Putamen (tissue), 1 donor: ENCODE data around the gene SLC2A2.
A peak's percentile ranks its signal among the peaks of the same experiment; 100 is the strongest.

Experiments used
- DNase-seq: peaks from one replicate; pipeline ENCODE4 v3.0.0-alpha.2; 2016; ENCODE audit warnings: low spot score

SLC2A2 gene

GRCh38 chr3:171026597-171027293, at the start of gene SLC2A2:
SLC2A2 (minus strand) TSS chr3:171026720; CDS start chr3:171026670, 50 bp downstream.
- no peak for DNase-seq

DNA sequence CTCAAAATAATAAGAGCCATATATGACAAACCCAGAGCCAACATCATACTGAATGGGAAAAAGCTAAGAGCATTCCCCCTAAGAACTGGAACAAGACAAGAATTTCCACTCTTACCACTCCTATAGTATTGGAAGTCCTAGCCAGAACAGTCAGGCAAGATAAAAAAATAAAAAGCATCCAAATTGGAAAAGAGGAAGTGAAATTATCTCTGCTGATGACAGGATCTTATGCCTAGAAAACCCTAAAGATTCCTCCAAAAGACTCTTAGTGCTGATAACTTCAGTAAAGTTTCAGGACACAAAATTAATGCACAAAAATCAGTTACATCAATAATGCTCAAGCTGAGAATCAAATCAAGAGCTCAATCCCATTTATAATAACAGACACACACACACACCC, 45.9 kb upstream of the SLC2A2 start:
- no peak for DNase-seq

GRCh38 chr3:171068658-171069057, 42.1 kb upstream of the SLC2A2 start:
- DNase-seq, result no peak

DNA sequence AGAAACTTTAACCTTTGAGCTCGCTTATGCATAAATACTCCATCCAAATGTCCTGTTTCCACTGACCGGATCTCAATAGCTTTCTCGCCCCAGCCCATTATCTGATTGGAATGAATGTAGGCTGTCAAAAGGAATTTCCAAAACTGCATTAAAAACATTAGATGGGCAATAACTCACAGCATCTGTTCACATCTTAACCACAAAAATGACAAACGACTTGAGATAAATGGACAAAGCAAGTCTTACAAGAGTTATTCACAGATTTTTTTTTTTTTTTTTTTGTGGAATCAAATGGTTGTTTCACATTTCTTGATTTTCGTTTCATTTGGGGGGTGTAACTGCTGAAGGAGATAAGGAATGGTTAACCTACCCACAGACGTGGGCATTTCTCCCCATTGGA, 39.7 kb upstream of the SLC2A2 start:
- DNase-seq, result no peak

DNA sequence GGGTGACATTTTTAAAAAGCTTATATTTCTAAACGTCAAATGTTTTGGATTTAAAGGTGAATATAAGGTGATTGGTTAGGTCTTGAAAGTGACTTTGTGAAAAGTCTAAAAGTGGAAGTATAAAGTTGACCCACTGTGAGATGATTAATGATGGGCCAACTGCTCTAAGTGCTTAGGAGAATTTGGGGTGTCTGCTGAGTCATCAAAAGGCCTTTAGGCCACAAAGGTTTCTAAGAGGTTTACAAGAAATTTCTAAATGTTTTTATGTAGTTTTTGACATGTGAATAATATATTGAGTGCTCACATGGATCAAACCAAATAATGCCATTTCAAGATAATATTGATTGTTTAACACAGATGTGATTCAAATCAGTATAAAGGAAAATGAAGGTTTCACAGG, 39.2 kb upstream of the SLC2A2 start:
- no peak for DNase-seq

GRCh38 chr3:171064461-171064860, 37.9 kb upstream of the SLC2A2 start:
- DNase-seq, result no peak

DNA sequence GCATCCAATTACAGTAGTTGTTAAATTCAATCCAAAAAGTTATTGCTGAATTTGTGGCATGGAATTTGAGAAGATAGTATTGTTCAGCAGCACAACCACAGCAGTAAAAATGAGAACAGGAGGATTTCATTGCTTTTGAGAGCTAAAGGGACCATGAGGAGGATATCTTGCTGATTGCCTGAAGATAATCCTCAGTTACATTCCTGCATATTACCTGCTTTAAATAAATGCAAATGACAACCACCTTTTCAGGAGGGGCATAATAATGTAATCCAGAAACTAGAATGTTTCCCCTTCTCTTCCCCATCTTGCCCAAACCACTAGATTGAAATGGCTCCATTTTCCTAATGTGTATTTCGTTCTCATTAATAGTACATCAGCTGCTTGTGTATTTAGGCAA, 35.2 kb upstream of the SLC2A2 start:
- no peak for DNase-seq

DNA sequence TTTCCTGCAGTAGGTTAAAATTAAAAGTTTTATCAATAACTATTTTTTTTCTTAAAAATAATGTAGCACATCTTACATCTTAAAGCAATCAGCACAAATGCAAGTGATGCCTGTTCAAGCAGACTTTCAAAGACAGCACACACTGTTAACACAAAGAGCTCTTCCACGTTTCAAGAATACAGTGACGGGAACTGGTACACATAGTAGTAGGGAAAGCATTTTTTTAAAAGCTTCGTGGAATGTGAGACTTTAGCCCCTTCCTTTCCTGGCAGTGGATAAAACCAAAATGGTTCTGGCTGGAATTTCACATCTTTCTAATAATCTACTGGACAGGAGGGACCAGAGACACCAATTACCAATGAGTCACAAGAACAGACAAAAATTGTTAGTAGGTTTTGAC, 33.5 kb upstream of the SLC2A2 start:
- DNase-seq, result no peak

GRCh38 chr3:171058873-171059603, 32.5 kb upstream of the SLC2A2 start:
- DNase-seq, result no peak

GRCh38 chr3:171058058-171058457, 31.5 kb upstream of the SLC2A2 start:
- no peak for DNase-seq

- DNase-seq, result no peak
These were observed 30.6 kb upstream of the SLC2A2 start for GRCh38 chr3:171057072-171057471.

GRCh38 chr3:171056528-171056927, 30.0 kb upstream of the SLC2A2 start:
- no peak for DNase-seq

- DNase-seq, result no peak
These were observed 29.0 kb upstream of the SLC2A2 start for GRCh38 chr3:171055336-171056178.

DNA sequence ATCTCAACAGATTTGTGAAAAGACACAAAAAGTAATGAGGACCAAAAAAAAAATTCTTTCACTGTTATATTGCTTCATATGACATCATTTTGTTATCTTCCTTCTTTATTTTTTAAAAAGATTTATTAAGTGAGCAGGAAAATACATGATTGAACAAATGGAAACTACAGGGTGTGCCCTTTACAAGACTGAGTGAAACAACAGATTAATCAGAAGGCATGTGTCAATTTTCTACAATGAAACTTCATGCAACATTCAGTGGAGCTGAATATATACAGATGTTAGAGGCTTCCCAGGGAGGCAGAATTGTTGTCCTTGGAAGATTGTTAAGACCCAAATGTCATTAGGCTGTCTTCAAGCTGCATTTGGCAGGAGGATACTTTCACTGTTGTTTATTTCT, 28.4 kb upstream of the SLC2A2 start:
- no peak for DNase-seq

- DNase-seq, result no peak
These were observed 27.7 kb upstream of the SLC2A2 start for GRCh38 chr3:171054231-171054630.

- DNase-seq, result peak; percentile 42
These were observed 23.4 kb upstream of the SLC2A2 start for GRCh38 chr3:171049861-171050444.

DNA sequence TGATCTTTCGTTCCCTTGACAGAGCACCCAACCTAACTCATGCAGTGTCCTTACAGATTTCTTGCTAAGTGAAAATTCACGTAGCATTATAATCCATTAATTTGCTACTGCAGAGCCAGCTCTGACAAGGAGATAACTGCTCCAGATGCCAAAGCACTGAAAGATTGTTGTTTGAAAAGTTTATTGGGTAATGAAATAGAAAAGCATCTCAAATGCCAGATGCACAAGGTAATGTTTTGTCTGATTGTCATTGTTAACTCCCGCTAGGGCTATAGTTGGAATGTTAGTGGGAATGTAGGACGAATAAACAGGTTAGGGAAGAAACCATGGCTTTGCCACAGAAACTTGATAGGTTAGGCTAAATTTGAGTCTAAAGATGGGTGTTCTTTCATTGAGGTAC, 20.2 kb upstream of the SLC2A2 start:
- DNase-seq, result no peak

DNA sequence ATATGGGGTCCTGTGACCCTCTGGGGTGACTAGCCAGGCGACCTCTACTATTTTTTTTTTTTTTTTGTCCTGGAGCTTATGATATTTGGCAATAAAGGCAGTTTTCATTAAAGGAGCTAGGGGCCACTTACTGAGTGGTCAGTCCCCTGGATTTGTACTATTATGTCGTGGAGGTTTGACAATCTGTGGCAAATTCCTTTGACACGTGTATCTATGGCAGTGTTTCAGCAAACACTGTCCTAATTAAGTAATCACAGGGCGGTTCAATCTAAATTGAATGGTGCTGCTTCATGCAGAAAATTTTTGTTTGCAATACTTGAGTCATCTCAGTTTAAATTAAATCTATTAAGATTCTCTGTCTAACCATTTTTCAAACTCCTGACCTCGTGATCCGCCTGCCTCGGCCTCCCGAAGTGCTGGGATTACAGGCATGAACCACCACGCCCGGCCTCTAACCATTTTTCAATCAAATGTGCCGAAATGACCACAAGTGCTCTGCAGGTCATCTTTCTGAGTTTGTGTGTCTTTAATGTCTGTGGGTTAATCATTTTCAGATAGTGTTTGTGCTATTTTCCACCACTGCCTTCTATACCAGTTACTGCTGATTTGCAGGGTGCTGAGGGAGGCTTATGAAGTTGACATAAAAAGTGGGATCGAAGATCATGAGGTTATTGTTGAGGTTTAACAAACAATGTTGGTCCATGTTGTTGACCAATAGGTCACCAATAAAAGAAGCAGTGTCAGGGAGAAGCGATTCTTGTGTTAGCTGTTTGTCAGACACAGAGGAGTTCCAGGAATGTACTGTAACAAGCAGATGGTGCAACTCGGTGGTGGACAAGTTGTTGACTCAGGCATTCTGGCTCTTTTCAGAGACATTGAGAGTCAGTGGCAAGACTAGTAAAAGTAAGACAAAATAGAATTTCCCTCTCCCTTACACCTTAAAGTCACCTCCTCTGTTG, 18.6 kb upstream of the SLC2A2 start:
- DNase-seq, result no peak

DNA sequence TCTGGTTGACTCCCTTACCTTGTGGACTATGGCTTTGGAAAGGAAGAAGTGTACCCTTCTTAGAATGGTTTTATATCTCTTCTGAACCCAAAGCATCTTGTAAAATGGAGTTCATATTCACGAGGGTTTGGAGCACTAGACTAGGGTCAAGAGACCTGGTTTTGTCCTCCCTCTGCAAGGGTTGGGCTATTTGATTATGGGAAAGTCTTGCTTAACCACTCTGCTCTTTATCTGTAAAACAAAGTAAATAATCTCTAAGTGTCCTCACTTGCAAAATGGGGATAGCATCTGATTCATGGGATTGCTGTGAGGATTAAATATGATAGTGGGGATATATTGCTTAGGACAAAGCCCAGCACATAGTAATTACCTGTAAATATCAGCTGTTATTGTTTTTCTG, 17.9 kb upstream of the SLC2A2 start:
- no peak for DNase-seq

DNA sequence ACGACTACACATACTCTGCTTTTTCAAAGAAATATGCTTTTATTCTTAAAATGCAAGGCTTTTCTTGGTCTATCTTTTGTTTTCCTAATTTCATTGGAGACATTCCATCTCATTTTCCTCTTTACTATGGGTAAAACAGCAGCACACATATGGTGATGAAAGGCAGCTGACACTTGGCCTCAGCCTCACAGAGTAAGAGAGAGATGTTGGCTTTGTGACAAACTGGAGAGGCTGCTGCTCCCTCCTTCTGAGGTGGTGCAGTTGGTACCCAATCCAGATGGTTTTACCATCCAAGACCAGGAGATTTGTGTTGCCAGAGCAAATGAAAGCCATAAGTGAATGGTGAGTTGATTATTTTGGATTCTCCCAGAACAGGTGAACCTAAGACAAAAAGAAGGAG, 13.2 kb upstream of the SLC2A2 start:
- DNase-seq, result no peak

DNA sequence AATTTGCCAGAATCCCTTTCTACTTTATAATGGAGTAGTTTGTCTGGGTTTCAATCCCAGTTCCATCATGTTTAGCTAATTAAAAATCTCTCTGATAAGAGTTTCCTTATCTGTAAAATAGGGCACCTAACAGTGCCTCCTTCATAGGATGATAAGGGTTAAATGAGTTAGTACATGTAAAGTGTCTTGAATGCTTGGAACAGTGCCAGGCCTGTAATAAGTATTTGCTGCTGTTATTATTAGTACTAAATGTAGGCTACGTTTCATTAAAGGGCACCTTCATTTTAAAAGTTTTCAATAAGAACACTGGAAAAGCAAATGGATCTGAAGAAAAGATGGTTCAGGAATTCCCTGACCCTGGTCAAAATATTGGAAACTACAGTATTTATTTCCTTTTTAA, 11.8 kb upstream of the SLC2A2 start:
- DNase-seq, result no peak
